GM04503 (cell line): ENCODE measurements around the gene SLC25A2.
"Not testable (repeated sequence)": the region's sequence is repeated elsewhere in the genome, so short reads cannot be mapped to it uniquely, and the experiment has no call there.

Experiments
- DNase-seq: peaks from one replicate; pipeline ENCODE4 v3.0.0-alpha.2; 2012; ENCODE audit warnings: low read depth

The SLC25A2 gene

GRCh38 chr5:141303756-141304155, at the start of gene SLC25A2:
SLC25A2 (minus strand) TSS chr5:141304049; CDS start chr5:141303865, 184 bp downstream.
- no peak for DNase-seq

- no peak for DNase-seq
These were observed 47.7 kb upstream of the SLC25A2 start for GRCh38 chr5:141351591-141351990.

GRCh38 chr5:141349917-141350619, 46.2 kb upstream of the SLC25A2 start, which contains the start of gene PCDHGB1:
PCDHGB1 (plus strand) TSS chr5:141350099; CDS start chr5:141350261, 162 bp downstream.
- no peak for DNase-seq

- DNase-seq = not testable (repeated sequence)
These were observed 42.2 kb upstream of the SLC25A2 start for GRCh38 chr5:141346017-141346416.

GRCh38 chr5:141345327-141345726, 41.5 kb upstream of the SLC25A2 start:
- no peak for DNase-seq

- no peak for DNase-seq
These were observed 40.2 kb upstream of the SLC25A2 start for GRCh38 chr5:141343953-141344463.

- DNase-seq = no peak
These were observed 39.5 kb upstream of the SLC25A2 start, which contains the start of gene PCDHGA3 for GRCh38 chr5:141343242-141343952. PCDHGA3 (plus strand) TSS chr5:141343829; CDS start chr5:141344034, 205 bp downstream.

GRCh38 chr5:141342773-141343172, 38.9 kb upstream of the SLC25A2 start:
- no peak for DNase-seq

GRCh38 chr5:141340781-141341354, 37.0 kb upstream of the SLC25A2 start:
- not testable (repeated sequence) for DNase-seq

- peak; percentile 37 for DNase-seq
These were observed 34.9 kb upstream of the SLC25A2 start, which contains the start of gene PCDHGA2 for GRCh38 chr5:141338538-141339306. PCDHGA2 (plus strand) TSS chr5:141338760.

GRCh38 chr5:141332571-141332970, 28.7 kb upstream of the SLC25A2 start:
- DNase-seq = not testable (repeated sequence)

- DNase-seq = peak; percentile 42
These were observed 26.6 kb upstream of the SLC25A2 start, which contains the start of gene PCDHGA1 for GRCh38 chr5:141330299-141331080. PCDHGA1 (plus strand) TSS chr5:141330514.

- no peak for DNase-seq
These were observed 24.4 kb upstream of the SLC25A2 start for GRCh38 chr5:141328231-141328630.

- DNase-seq = no peak
These were observed 22.4 kb upstream of the SLC25A2 start for GRCh38 chr5:141326088-141326854.

- DNase-seq = no peak
These were observed 18.4 kb upstream of the SLC25A2 start for GRCh38 chr5:141322261-141322660.

GRCh38 chr5:141320225-141321169, 16.6 kb upstream of the SLC25A2 start, which contains the start of gene TAF7:
TAF7 (minus strand) TSS chr5:141320784; CDS start chr5:141320044, 740 bp downstream.
- DNase-seq = peak; percentile 66

- no peak for DNase-seq
These were observed 15.8 kb upstream of the SLC25A2 start for GRCh38 chr5:141319699-141320098.

- no peak for DNase-seq
These were observed 15.4 kb upstream of the SLC25A2 start for GRCh38 chr5:141319202-141319601.

GRCh38 chr5:141316963-141317362, 13.1 kb upstream of the SLC25A2 start:
- DNase-seq = not testable (repeated sequence)
